Measurements from ENCODE around the gene RBCK1.
A peak's percentile ranks its signal among the peaks of the same experiment; 100 is the strongest.

RBCK1 gene

GRCh38 chr20:478010-478948 is 70.2 kb downstream of the RBCK1 start:
- Histone ChIP-seq H3K4me2 (ENCODE audit: insufficient read depth, low read length) (no peak overlapping the region), H3K27me3 (ENCODE audit: insufficient read depth, low read length, poor library complexity) (no peaks in the 10 kb centered on the region), H3K9me3 (ENCODE audit: insufficient read depth, low read length, severe bottlenecking) (peaks cover under 1% of the 10 kb centered on the region), H4K20me1 (ENCODE audit: insufficient read depth, low read length) (peaks cover 10% of the 10 kb centered on the region; the same call in 1 of the 2 replicates), H3K36me3 (ENCODE audit: insufficient read depth, low read length) (peaks cover 72% of the 10 kb centered on the region), H3K79me2 (ENCODE audit: insufficient read depth, low read length) (no peaks in the 10 kb centered on the region), H3K4me3 (ENCODE audit: low read depth in 1 of 2, low read length in 2 of 2) (no peak overlapping the region), H2AFZ (ENCODE audit: low read depth, low read length) (no peak overlapping the region), H3K9ac (ENCODE audit: low read depth, low read length) (no peak overlapping the region), H3K27ac (ENCODE audit: low read length) (no peak overlapping the region), H3K4me1 (ENCODE audit: insufficient read depth, low read length) (no peaks in the 10 kb centered on the region)
- TF ChIP-seq EZH2 (IDR thresholded peaks at IDR 0.05; ENCODE audit: borderline replicate concordance, low read depth, low read length, severe bottlenecking) (no peak), CTCF (IDR thresholded peaks at IDR 0.05; ENCODE audit: borderline replicate concordance, extremely low read depth, low read length, poor library complexity, severe bottlenecking) (no peak)
- ATAC-seq (ENCODE audit: insufficient read depth, low read depth) (peak; percentile 13; the same call in 1 of the 3 replicates), DNase-seq (no peak)

DNA sequence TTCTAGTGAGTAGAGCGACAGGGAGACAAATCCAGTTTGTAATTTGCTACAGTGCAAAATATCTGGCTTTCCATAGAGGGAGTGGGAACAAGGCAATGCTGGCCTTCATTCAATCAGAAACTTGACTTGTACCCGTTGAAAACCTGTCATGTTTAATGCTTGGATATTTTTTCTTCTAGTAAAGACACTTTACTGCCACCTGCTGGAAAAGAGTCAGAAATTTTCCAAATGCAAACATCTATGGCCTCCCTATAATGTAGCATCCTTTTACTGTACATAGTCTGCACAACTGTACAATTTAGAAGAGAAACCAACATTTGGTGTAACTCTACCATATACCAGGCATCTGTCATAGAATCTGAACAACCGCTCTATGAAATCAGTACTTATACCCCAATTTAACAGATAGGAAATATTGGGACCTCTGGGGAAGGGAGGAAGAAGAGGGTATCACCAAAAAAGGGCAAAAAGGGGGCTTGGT is 70.9 kb downstream of the RBCK1 start:
- peak; percentile 43 for DNase-seq
- H3K27me3 ChIP-seq (ENCODE audit: insufficient read depth, low read length, poor library complexity) = no peaks in the 10 kb centered on the region
- no peaks in the 10 kb centered on the region for H3K9me3 ChIP-seq (ENCODE audit: insufficient read depth, low read length, severe bottlenecking)
- peaks cover 73% of the 10 kb centered on the region for H3K36me3 ChIP-seq (ENCODE audit: insufficient read depth, low read length)
- no peak overlapping the region for H2AFZ ChIP-seq (ENCODE audit: low read depth, low read length)
- H4K20me1 ChIP-seq (ENCODE audit: insufficient read depth, low read length) = peaks cover 10% of the 10 kb centered on the region; the same call in 1 of the 2 replicates
- H3K4me3 ChIP-seq (ENCODE audit: low read depth in 1 of 2, low read length in 2 of 2) = no peak overlapping the region
- no peaks in the 10 kb centered on the region for H3K4me1 ChIP-seq (ENCODE audit: insufficient read depth, low read length)
- TF ChIP-seq CTCF (IDR thresholded peaks at IDR 0.05; ENCODE audit: borderline replicate concordance, extremely low read depth, low read length, poor library complexity, severe bottlenecking) (peak; percentile 82), EZH2 (IDR thresholded peaks at IDR 0.05; ENCODE audit: borderline replicate concordance, low read depth, low read length, severe bottlenecking) (no peak)
- ATAC-seq (ENCODE audit: insufficient read depth, low read depth) = peak; percentile 80
- H3K27ac ChIP-seq (ENCODE audit: low read length) = no peak overlapping the region
- H3K4me2 ChIP-seq (ENCODE audit: insufficient read depth, low read length) = no peak overlapping the region
- no peaks in the 10 kb centered on the region for H3K79me2 ChIP-seq (ENCODE audit: insufficient read depth, low read length)
- H3K9ac ChIP-seq (ENCODE audit: low read depth, low read length) = no peak overlapping the region

DNA sequence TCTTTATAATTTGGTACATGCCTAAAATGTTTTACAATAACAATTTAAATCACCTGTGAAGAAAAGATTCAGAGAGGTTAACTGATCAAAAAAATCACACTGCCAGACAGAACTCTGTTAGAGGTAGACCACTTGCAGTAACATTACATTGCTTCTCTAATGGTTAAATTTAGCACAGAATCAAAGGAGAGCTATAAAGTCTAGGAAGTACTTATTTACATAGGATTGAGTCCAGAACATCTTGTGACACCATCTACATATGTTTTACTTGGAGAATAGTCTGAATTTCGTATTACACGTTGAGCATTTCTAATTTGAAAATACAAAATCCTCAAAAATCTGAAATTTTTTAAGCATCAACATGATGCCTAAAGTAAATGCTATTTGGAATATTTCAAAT is 71.4 kb downstream of the RBCK1 start:
- no peaks in the 10 kb centered on the region for H3K27me3 ChIP-seq (ENCODE audit: insufficient read depth, low read length, poor library complexity)
- H4K20me1 ChIP-seq (ENCODE audit: insufficient read depth, low read length) = peaks cover 10% of the 10 kb centered on the region; the same call in 1 of the 2 replicates
- H3K36me3 ChIP-seq (ENCODE audit: insufficient read depth, low read length) = peaks cover 78% of the 10 kb centered on the region
- no peak for ATAC-seq (ENCODE audit: insufficient read depth, low read depth)
- no peak overlapping the region for H3K9ac ChIP-seq (ENCODE audit: low read depth, low read length)
- H3K27ac ChIP-seq (ENCODE audit: low read length) = no peak overlapping the region
- no peak overlapping the region for H2AFZ ChIP-seq (ENCODE audit: low read depth, low read length)
- no peaks in the 10 kb centered on the region for H3K4me1 ChIP-seq (ENCODE audit: insufficient read depth, low read length)
- H3K4me2 ChIP-seq (ENCODE audit: insufficient read depth, low read length) = no peak overlapping the region
- no peak overlapping the region for H3K4me3 ChIP-seq (ENCODE audit: low read depth in 1 of 2, low read length in 2 of 2)
- no peak for DNase-seq
- no peaks in the 10 kb centered on the region for H3K9me3 ChIP-seq (ENCODE audit: insufficient read depth, low read length, severe bottlenecking)
- no peaks in the 10 kb centered on the region for H3K79me2 ChIP-seq (ENCODE audit: insufficient read depth, low read length)
- no peak for TF ChIP-seq CTCF (IDR thresholded peaks at IDR 0.05; ENCODE audit: borderline replicate concordance, extremely low read depth, low read length, poor library complexity, severe bottlenecking)
- no peak for TF ChIP-seq EZH2 (IDR thresholded peaks at IDR 0.05; ENCODE audit: borderline replicate concordance, low read depth, low read length, severe bottlenecking)

All from DND-41 (cell line).